Measurements from ENCODE around the gene LRRFIP1. TPM values are rescaled to one million over a fixed set of nuclear protein-coding genes. Genes with fewer than 3 reads are reported as not detected.

LRRFIP1 gene
- total and polyA plus RNA-seq, 10 of the 15 experiments (the other 5 are each of a cell fraction or from before 2014, with no cell fraction given) = 36.2 to 120 (median 74.3) TPM

DNA sequence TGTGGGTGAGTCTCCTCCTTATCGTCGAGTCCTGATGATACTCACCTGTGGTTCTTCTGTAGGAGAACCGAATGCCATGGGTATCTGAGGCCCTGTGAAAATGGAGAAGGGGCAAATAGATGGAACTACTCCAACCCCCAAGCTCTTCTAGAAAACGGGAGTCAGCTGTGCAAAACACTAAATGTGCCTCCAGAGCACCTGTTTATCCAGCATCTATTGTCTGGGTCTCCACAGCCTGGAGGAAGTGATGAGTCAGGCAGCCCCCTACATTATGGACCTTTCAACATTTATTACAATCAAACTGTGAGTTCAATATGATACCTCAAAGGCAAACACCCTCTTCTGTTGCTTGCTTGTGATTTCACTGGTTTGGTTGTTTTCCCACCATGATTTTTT, 9.8 kb upstream of the LRRFIP1 start:
- Histone ChIP-seq H3K27ac (ENCODE audit: control insufficient read depth, insufficient read depth) (no peak overlapping the region), H3K4me2 (ENCODE audit: control insufficient read depth, insufficient read depth) (no peak overlapping the region), H4K20me1 (ENCODE audit: control insufficient read depth, insufficient read depth) (no peaks in the 10 kb centered on the region; the same call in 1 of the 2 replicates), H3K9me3 (replicated peaks; ENCODE audit: control insufficient read depth, insufficient read depth, low read length) (no peaks in the 10 kb centered on the region; the same call in 2 of the 3 replicates), H3K27me3 (replicated peaks in 1 of 2; ENCODE audit: control insufficient read depth in 2 of 2, insufficient read depth in 2 of 2, low read length in 1 of 2) (no peaks in the 10 kb centered on the region; a peak in 1 of 4 replicates), H3K79me2 (ENCODE audit: control insufficient read depth, insufficient read depth, low read length) (no peaks in the 10 kb centered on the region), H3K36me3 (ENCODE audit: control insufficient read depth in 2 of 2, insufficient read depth in 2 of 2, low read length in 1 of 2) (no peaks in the 10 kb centered on the region), H3K4me3 (no peak overlapping the region), H2AFZ (ENCODE audit: control insufficient read depth, low read depth, low read length) (no peak overlapping the region), H3K4me1 (ENCODE audit: control insufficient read depth, insufficient read depth, low read length) (peaks cover 3% of the 10 kb centered on the region; the same call in 1 of the 2 replicates), H3K9ac (ENCODE audit: control insufficient read depth, insufficient read depth, low read length) (no peak overlapping the region)
- ChIA-PET RAD21 (ENCODE audit: unreplicated experiment) (no interaction called here), SMC1A (ENCODE audit: uncharacterized antibody, unreplicated experiment) (no interaction called here), CTCF (interaction anchor here (0.7 to 1.2 kb wide), 2 partner anchors 8 to 484 kb away, joined by 3 read pairs; no protein-coding TSS in a partner anchor), POLR2A (no interaction called here)
- WGBS (ENCODE audit: insufficient coverage, insufficient replicate concordance, low lambda C conversion rate, missing lambda C conversion rate) = 32% methylated on average over 4 of the region's 4 CpGs
- intact Hi-C loops (cut with micrococcal nuclease; ENCODE audit: unreplicated experiment) = no loop called here
- no peak for DNase-seq (ENCODE audit: low read depth, low spot score)
- in situ Hi-C loops (cut with MboI) = no loop called here
- no peak for FAIRE-seq
- ATAC-seq = no peak
- BruUV-seq (replicated peaks) = no TSS peak
- no peak for TF ChIP-seq RFX5 (IDR thresholded peaks at IDR 0.05; ENCODE audit: low read depth, low read length)
- no peak for TF ChIP-seq NRF1 (conservative IDR thresholded peaks at IDR 0.05; ENCODE audit: low read depth, low read length)
- no peak for TF ChIP-seq CBX3 (IDR thresholded peaks at IDR 0.05; ENCODE audit: borderline replicate concordance, low read depth)
- TF ChIP-seq PAX5 (IDR thresholded peaks at IDR 0.05; ENCODE audit: borderline replicate concordance, low read depth, low read length) = no peak
- no peak for TF ChIP-seq PBX3 (IDR thresholded peaks at IDR 0.05; ENCODE audit: insufficient replicate concordance, low read depth, low read length)
- no peak for TF ChIP-seq HDGF (IDR thresholded peaks at IDR 0.05)

GRCh38 chr2:237618449-237618848, 8.9 kb upstream of the LRRFIP1 start:
- BruUV-seq (replicated peaks) = no TSS peak
- H3K79me2 ChIP-seq (ENCODE audit: control insufficient read depth, insufficient read depth, low read length) = no peaks in the 10 kb centered on the region
- no peaks in the 10 kb centered on the region for H3K36me3 ChIP-seq (ENCODE audit: control insufficient read depth in 2 of 2, insufficient read depth in 2 of 2, low read length in 1 of 2)
- ChIA-PET SMC1A (ENCODE audit: uncharacterized antibody, unreplicated experiment) (interaction anchor here (0.6 kb wide), 1 partner anchor 14 kb away, joined by 3 read pairs; no protein-coding TSS in a partner anchor), RAD21 (ENCODE audit: unreplicated experiment) (no interaction called here), POLR2A (no interaction called here), CTCF (no interaction called here)
- peaks cover 3% of the 10 kb centered on the region; the same call in 1 of the 2 replicates for H3K4me1 ChIP-seq (ENCODE audit: control insufficient read depth, insufficient read depth, low read length)
- H2AFZ ChIP-seq (ENCODE audit: control insufficient read depth, low read depth, low read length) = no peak overlapping the region
- ATAC-seq (no peak), FAIRE-seq (no peak), DNase-seq (ENCODE audit: low read depth, low spot score) (no peak)
- in situ Hi-C loops (cut with MboI) = no loop called here
- intact Hi-C loops (cut with micrococcal nuclease; ENCODE audit: unreplicated experiment) = no loop called here
- TF ChIP-seq SUZ12 (IDR thresholded peaks at IDR 0.05; ENCODE audit: unreplicated experiment) (no peak), ESRRA (IDR thresholded peaks at IDR 0.05; ENCODE audit: low read length) (no peak), NR2C1 (IDR thresholded peaks at IDR 0.05) (no peak), PBX3 (IDR thresholded peaks at IDR 0.05; ENCODE audit: insufficient replicate concordance, low read depth, low read length) (no peak), CBX5 (IDR thresholded peaks at IDR 0.05; ENCODE audit: low read depth) (no peak)
- H3K27me3 ChIP-seq (replicated peaks in 1 of 2; ENCODE audit: control insufficient read depth in 2 of 2, insufficient read depth in 2 of 2, low read length in 1 of 2) = no peaks in the 10 kb centered on the region; a peak in 1 of 4 replicates
- H3K9me3 ChIP-seq (replicated peaks; ENCODE audit: control insufficient read depth, insufficient read depth, low read length) = no peaks in the 10 kb centered on the region; the same call in 2 of the 3 replicates
- WGBS (ENCODE audit: insufficient coverage, insufficient replicate concordance, low lambda C conversion rate, missing lambda C conversion rate) = 72% methylated on average over 2 of the region's 2 CpGs
- H3K9ac ChIP-seq (ENCODE audit: control insufficient read depth, insufficient read depth, low read length) = no peak overlapping the region
- no peak overlapping the region for H3K27ac ChIP-seq (ENCODE audit: control insufficient read depth, insufficient read depth)
- no peak overlapping the region for H3K4me3 ChIP-seq
- no peak overlapping the region for H3K4me2 ChIP-seq (ENCODE audit: control insufficient read depth, insufficient read depth)
- no peaks in the 10 kb centered on the region; the same call in 1 of the 2 replicates for H4K20me1 ChIP-seq (ENCODE audit: control insufficient read depth, insufficient read depth)

Data from GM12878 (cell line).